ENCODE results near the gene KRTAP16-1. TPM values are rescaled to one million over a fixed set of nuclear protein-coding genes. Genes with fewer than 3 reads are reported as not detected.
A peak's percentile ranks its signal among the peaks of the same experiment; 100 is the strongest.

The KRTAP16-1 gene, protein sequence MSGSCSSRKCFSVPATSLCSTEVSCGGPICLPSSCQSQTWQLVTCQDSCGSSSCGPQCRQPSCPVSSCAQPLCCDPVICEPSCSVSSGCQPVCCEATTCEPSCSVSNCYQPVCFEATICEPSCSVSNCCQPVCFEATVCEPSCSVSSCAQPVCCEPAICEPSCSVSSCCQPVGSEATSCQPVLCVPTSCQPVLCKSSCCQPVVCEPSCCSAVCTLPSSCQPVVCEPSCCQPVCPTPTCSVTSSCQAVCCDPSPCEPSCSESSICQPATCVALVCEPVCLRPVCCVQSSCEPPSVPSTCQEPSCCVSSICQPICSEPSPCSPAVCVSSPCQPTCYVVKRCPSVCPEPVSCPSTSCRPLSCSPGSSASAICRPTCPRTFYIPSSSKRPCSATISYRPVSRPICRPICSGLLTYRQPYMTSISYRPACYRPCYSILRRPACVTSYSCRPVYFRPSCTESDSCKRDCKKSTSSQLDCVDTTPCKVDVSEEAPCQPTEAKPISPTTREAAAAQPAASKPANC
- polyA plus RNA-seq (not detected in 3 replicates), polyA minus RNA-seq (not detected in 3 replicates)
- polyA plus RNA-seq (2011; ENCODE audit: low read depth) = not detected
- not detected in 2 replicates for polyA plus RNA-seq (2011; cell fraction: cytosol; rRNA removed)
- polyA plus RNA-seq (2011; cell fraction: nucleus; rRNA removed) = not detected in 2 replicates
- polyA plus RNA-seq (2012; ENCODE audit: low replicate concordance) = not detected in 2 replicates
- not detected for polyA minus RNA-seq (2011; cell fraction: cytosol; rRNA and poly(A)+ RNA removed)
- polyA minus RNA-seq (2011; cell fraction: nucleus; rRNA and poly(A)+ RNA removed) = not detected in 2 replicates

DNA sequence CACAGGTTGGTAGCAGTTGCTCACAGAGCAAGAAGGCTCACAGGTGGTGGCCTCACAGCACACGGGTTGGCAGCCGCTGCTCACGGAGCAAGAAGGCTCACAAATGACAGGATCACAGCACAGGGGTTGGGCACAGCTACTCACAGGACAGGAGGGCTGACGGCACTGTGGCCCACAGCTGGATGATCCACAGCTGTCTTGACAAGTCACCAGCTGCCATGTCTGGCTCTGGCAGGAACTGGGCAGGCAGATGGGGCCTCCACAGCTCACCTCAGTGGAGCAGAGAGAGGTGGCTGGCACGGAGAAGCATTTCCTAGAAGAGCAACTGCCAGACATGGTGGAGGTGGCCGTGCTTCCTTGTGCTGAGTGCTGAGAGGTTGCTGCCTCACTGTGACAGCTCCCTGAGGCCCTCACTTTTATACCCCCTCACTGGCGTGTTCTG, at the start of gene KRTAP16-1:
Gene KRTAP16-1, minus strand, starts transcription at position 392 of the 442 bp plus-strand sequence. Its CDS starts 56 bp downstream, at position 336.
- Histone ChIP-seq H2AFZ (ENCODE audit: control insufficient read depth, low read length) (peak within 1 kb of the TSS; percentile 89), H3K9ac (ENCODE audit: control insufficient read depth, extremely low read depth, insufficient read depth, low read length) (no peak within 1 kb of the TSS), H3K4me3 (ENCODE audit: control insufficient read depth in 2 of 3, extremely low read depth in 1 of 3, insufficient read depth in 2 of 3, low read depth in 1 of 3, low read length in 3 of 3) (no peak within 1 kb of the TSS), H3K27ac (ENCODE audit: control insufficient read depth, insufficient read depth, low read length) (no peak within 1 kb of the TSS), H4K20me1 (ENCODE audit: control insufficient read depth, extremely low read depth, insufficient read depth, low read length) (no peaks in the 10 kb centered on the region), H3K4me2 (ENCODE audit: control insufficient read depth, extremely low read depth, insufficient read depth, low read depth, low read length) (peak within 1 kb of the TSS; percentile 25), H3K36me3 (ENCODE audit: control insufficient read depth in 2 of 2, extremely low read depth in 1 of 2, insufficient read depth in 2 of 2, low read length in 2 of 2) (no peaks in the 10 kb centered on the region), H3K9me3 (ENCODE audit: control insufficient read depth, low read depth, low read length) (no peaks in the 10 kb centered on the region), H3K79me2 (ENCODE audit: control insufficient read depth, insufficient read depth, low read length) (no peaks in the 10 kb centered on the region), H3K9me1 (ENCODE audit: control insufficient read depth, extremely low read depth, insufficient read depth, low read length) (no peaks in the 10 kb centered on the region), H3K27me3 (ENCODE audit: control insufficient read depth, extremely low read depth, insufficient read depth, low read length) (no peaks in the 10 kb centered on the region), H3K4me1 (ENCODE audit: control insufficient read depth, extremely low read depth, insufficient read depth, low read length) (peaks cover 6% of the 10 kb centered on the region)
- TF ChIP-seq, protein P1, sequence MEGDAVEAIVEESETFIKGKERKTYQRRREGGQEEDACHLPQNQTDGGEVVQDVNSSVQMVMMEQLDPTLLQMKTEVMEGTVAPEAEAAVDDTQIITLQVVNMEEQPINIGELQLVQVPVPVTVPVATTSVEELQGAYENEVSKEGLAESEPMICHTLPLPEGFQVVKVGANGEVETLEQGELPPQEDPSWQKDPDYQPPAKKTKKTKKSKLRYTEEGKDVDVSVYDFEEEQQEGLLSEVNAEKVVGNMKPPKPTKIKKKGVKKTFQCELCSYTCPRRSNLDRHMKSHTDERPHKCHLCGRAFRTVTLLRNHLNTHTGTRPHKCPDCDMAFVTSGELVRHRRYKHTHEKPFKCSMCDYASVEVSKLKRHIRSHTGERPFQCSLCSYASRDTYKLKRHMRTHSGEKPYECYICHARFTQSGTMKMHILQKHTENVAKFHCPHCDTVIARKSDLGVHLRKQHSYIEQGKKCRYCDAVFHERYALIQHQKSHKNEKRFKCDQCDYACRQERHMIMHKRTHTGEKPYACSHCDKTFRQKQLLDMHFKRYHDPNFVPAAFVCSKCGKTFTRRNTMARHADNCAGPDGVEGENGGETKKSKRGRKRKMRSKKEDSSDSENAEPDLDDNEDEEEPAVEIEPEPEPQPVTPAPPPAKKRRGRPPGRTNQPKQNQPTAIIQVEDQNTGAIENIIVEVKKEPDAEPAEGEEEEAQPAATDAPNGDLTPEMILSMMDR (optimal IDR thresholded peaks at IDR 0.05 in 1 of 3, IDR thresholded peaks at IDR 0.05 in 1 of 3, conservative IDR thresholded peaks at IDR 0.05 in 1 of 3; ENCODE audit: extremely low read depth in 1 of 3, insufficient read depth in 2 of 3, low read length in 3 of 3) = no peak
- no peak for TF ChIP-seq EZH2 (IDR thresholded peaks at IDR 0.05; ENCODE audit: low read length)
- dilution Hi-C loops (cut with MboI; ENCODE audit: extremely low pct_ligation_motif_present, low sequenced_read_pairs) = no loop called here
- no peak for FAIRE-seq
- DNase-seq (ENCODE audit: low read depth, low spot score) = no peak

- Histone ChIP-seq H3K4me2 (ENCODE audit: control insufficient read depth, extremely low read depth, insufficient read depth, low read depth, low read length) (no peak overlapping the region), H4K20me1 (ENCODE audit: control insufficient read depth, extremely low read depth, insufficient read depth, low read length) (no peaks in the 10 kb centered on the region), H3K27ac (ENCODE audit: control insufficient read depth, insufficient read depth, low read length) (no peak overlapping the region), H3K4me1 (ENCODE audit: control insufficient read depth, extremely low read depth, insufficient read depth, low read length) (peaks cover 21% of the 10 kb centered on the region), H3K27me3 (ENCODE audit: control insufficient read depth, extremely low read depth, insufficient read depth, low read length) (no peaks in the 10 kb centered on the region), H2AFZ (ENCODE audit: control insufficient read depth, low read length) (no peak overlapping the region), H3K9me3 (ENCODE audit: control insufficient read depth, low read depth, low read length) (no peaks in the 10 kb centered on the region), H3K79me2 (ENCODE audit: control insufficient read depth, insufficient read depth, low read length) (no peaks in the 10 kb centered on the region), H3K9me1 (ENCODE audit: control insufficient read depth, extremely low read depth, insufficient read depth, low read length) (no peaks in the 10 kb centered on the region), H3K4me3 (ENCODE audit: control insufficient read depth in 2 of 3, extremely low read depth in 1 of 3, insufficient read depth in 2 of 3, low read depth in 1 of 3, low read length in 3 of 3) (no peak overlapping the region), H3K36me3 (ENCODE audit: control insufficient read depth in 2 of 2, extremely low read depth in 1 of 2, insufficient read depth in 2 of 2, low read length in 2 of 2) (no peaks in the 10 kb centered on the region), H3K9ac (ENCODE audit: control insufficient read depth, extremely low read depth, insufficient read depth, low read length) (no peak overlapping the region)
- no peak for DNase-seq (ENCODE audit: low read depth, low spot score)
- FAIRE-seq = no peak
- no peak for TF ChIP-seq EZH2 (IDR thresholded peaks at IDR 0.05; ENCODE audit: low read length)
- TF ChIP-seq, protein P1 (optimal IDR thresholded peaks at IDR 0.05 in 1 of 3, IDR thresholded peaks at IDR 0.05 in 1 of 3, conservative IDR thresholded peaks at IDR 0.05 in 1 of 3; ENCODE audit: extremely low read depth in 1 of 3, insufficient read depth in 2 of 3, low read length in 3 of 3) = no peak
- dilution Hi-C loops (cut with MboI; ENCODE audit: extremely low pct_ligation_motif_present, low sequenced_read_pairs) = no loop called here
Measured at GRCh38 chr17:41354536-41354935, 45.4 kb upstream of the KRTAP16-1 start.

All from keratinocyte (primary cell).